HCT116 (cell line): Measurements from ENCODE around the gene AKAP13. TPM values are rescaled to one million over a fixed set of nuclear protein-coding genes. Genes with fewer than 3 reads are reported as not detected.

Experiments used
- ATAC-seq: fragments of 200-7000 bp; cut with Tn5 transposase; 2 replicates; pipeline ENCODE4 v1.9.1; 2020; ENCODE audit warnings: mild to moderate bottlenecking, moderate library complexity
- BruUV-seq: library from RNA; stranded (reverse); fragments of 400-500 nt; replicated peaks from 2 replicates; lab custom pipeline; 2021; lab: Mats Ljungman, UMichigan
- CTCF ChIA-PET: fragments of 300-600 bp; sonication (Branson Sonifier 250); formaldehyde crosslinking; loops from one replicate; lab custom pipeline; 2021; ENCODE audit warnings: antibody characterized with exemption; lab: Charles Lee
- POLR2A ChIA-PET: fragments of 300-600, 350-600 bp; sonication (Branson Sonifier 250); formaldehyde crosslinking; loops from one replicate; lab custom pipeline; 2021; ENCODE audit warnings: antibody characterized with exemption; lab: Charles Lee
- RAD21 ChIA-PET, 2 experiments: fragments of 300-600 bp; sonication (Branson Sonifier 250); formaldehyde crosslinking; loops; one replicate each; lab custom pipeline; 2023; ENCODE audit warnings: low total read pairs in 2 of 2; ENCODE audit not compliant: uncharacterized antibody in 2 of 2, unreplicated experiment in 2 of 2, low non-redundant PET in 1 of 2; lab: Charles Lee
- DNase-seq: peaks from one replicate; pipeline ENCODE4 v3.0.0-alpha.2; 2010; ENCODE audit warnings: low read depth, low spot score
- H2AFZ ChIP-seq: fragments of 200-600 bp; shearing (Covaris generic), sonication (generic); 2 replicates; pipeline ENCODE4 v1.6.1; 2017; ENCODE audit warnings: low read depth, mixed run types, mixed read lengths, antibody characterized with exemption, low read length; ENCODE audit not compliant: poor library complexity, severe bottlenecking
- H3K27ac ChIP-seq: 2 replicates; pipeline ENCODE4 v1.5.1; 2012; ENCODE audit warnings: low read depth, low read length
- H3K27me3 ChIP-seq: fragments of 200-600 bp; sonication (generic); 2 replicates; pipeline ENCODE4 v1.6.1; 2016; ENCODE audit warnings: mixed run types, low read length, mixed read lengths; ENCODE audit not compliant: insufficient read depth
- H3K36me3 ChIP-seq, 2 experiments: fragments of 200-500 bp in 1 of 2; fragments of 200-600 bp in 1 of 2; sonication (Bioruptor generic) in 1 of 2; sonication (generic) in 1 of 2; 2 replicates each; pipeline versions ENCODE4 v1.5.1 to v1.6.1; 2014 to 2016; ENCODE audit warnings: low read length in 2 of 2, inconsistent platforms in 1 of 2, mixed read lengths in 1 of 2, mixed run types in 1 of 2; ENCODE audit not compliant: insufficient read depth in 2 of 2, control insufficient read depth in 1 of 2
- H3K4me1 ChIP-seq, 2 experiments: fragments of 200-600 bp in 1 of 2; sonication (generic) in 1 of 2; 2 replicates each; pipeline versions ENCODE4 v1.5.1 to v1.6.1; 2012 to 2017; ENCODE audit warnings: low read length in 2 of 2, inconsistent platforms in 1 of 2, mild to moderate bottlenecking in 1 of 2, mixed read lengths in 1 of 2, mixed run types in 1 of 2, moderate library complexity in 1 of 2; ENCODE audit not compliant: insufficient read depth in 2 of 2, control insufficient read depth in 1 of 2
- H3K4me2 ChIP-seq: fragments of 200-600 bp; sonication (generic); 2 replicates; pipeline ENCODE4 v1.6.1; 2017; ENCODE audit warnings: mixed run types, low read length, mixed read lengths
- H3K4me3 ChIP-seq, 2 experiments: fragments of 200-600 bp in 1 of 2; sonication (generic) in 1 of 2; replicated peaks in 1 of 2; 2 replicates each; pipeline ENCODE4 v1.5.1; 2011 to 2016; ENCODE audit warnings: low read length in 2 of 2, control low read depth in 1 of 2, low read depth in 1 of 2, mild to moderate bottlenecking in 1 of 2, mixed read lengths in 1 of 2, mixed run types in 1 of 2
- H3K79me2 ChIP-seq: fragments of 200-600 bp; sonication (generic); 2 replicates; pipeline ENCODE4 v1.6.1; 2017; ENCODE audit warnings: mild to moderate bottlenecking, mixed run types, low read length, moderate library complexity, mixed read lengths; ENCODE audit not compliant: insufficient read depth
- H3K9ac ChIP-seq: fragments of 200-600 bp; sonication (generic); 2 replicates; pipeline ENCODE4 v1.6.1; 2016; ENCODE audit warnings: low read length, mixed read lengths
- H3K9me2 ChIP-seq: fragments of 200-600 bp; sonication (generic), shearing (Covaris generic); 2 replicates; pipeline ENCODE4 v1.6.1; 2017; ENCODE audit warnings: mixed run types, mild to moderate bottlenecking, moderate library complexity; ENCODE audit not compliant: insufficient read depth
- H3K9me3 ChIP-seq, 2 experiments: fragments of 200-500 bp in 1 of 2; fragments of 200-600 bp in 1 of 2; sonication (Bioruptor generic) in 1 of 2; sonication (generic) in 1 of 2; 2 replicates each; pipeline ENCODE4 v1.6.1; 2014 to 2017; ENCODE audit warnings: low read length in 2 of 2, mixed read lengths in 2 of 2, inconsistent platforms in 1 of 2, low read depth in 1 of 2, mild to moderate bottlenecking in 1 of 2, mixed run types in 1 of 2, moderate library complexity in 1 of 2; ENCODE audit not compliant: control insufficient read depth in 1 of 2, insufficient read depth in 1 of 2
- H4K20me1 ChIP-seq: fragments of 200-600 bp; sonication (generic), shearing (Covaris generic); 2 replicates; pipeline ENCODE4 v1.6.1; 2017; ENCODE audit warnings: mixed run types, mild to moderate bottlenecking, moderate library complexity; ENCODE audit not compliant: insufficient read depth
- CTCF ChIP-seq, 3 experiments: fragments of 200-600 bp in 1 of 3; sonication (generic) in 1 of 3; IDR thresholded peaks in 2 of 3; conservative IDR thresholded peaks in 1 of 3; 2 replicates each; pipeline ENCODE4 v1.5.1; 2012 to 2017; ENCODE audit warnings: low read depth in 2 of 3, low read length in 2 of 3, antibody characterized with exemption in 1 of 3, borderline replicate concordance in 1 of 3, control low read depth in 1 of 3, mild to moderate bottlenecking in 1 of 3, mixed read lengths in 1 of 3, mixed run types in 1 of 3, moderate library complexity in 1 of 3; ENCODE audit not compliant: insufficient read depth in 1 of 3
- EGR1 ChIP-seq: IDR thresholded peaks from 2 replicates; pipeline ENCODE4 v1.6.1; 2012; ENCODE audit warnings: low read depth
- ELF1 ChIP-seq: IDR thresholded peaks from 2 replicates; pipeline ENCODE4 v1.6.1; 2012; ENCODE audit warnings: low read depth, borderline replicate concordance
- EZH2 ChIP-seq: fragments of 200-600 bp; sonication (generic); IDR thresholded peaks from 2 replicates; pipeline ENCODE4 v1.6.1; 2017; ENCODE audit warnings: antibody characterized with exemption, mixed run types
- FOSL1 ChIP-seq: IDR thresholded peaks from 2 replicates; pipeline ENCODE4 v1.6.1; 2012; ENCODE audit warnings: low read depth
- POLR2A ChIP-seq: IDR thresholded peaks from 2 replicates; pipeline ENCODE4 v1.7.0; 2011; ENCODE audit warnings: borderline replicate concordance; ENCODE audit not compliant: insufficient read depth, insufficient read length; ENCODE audit errors: extremely low read depth
- POLR2AphosphoS5 ChIP-seq: IDR thresholded peaks from 2 replicates; pipeline ENCODE4 v1.6.1; 2011; ENCODE audit warnings: mild to moderate bottlenecking, low read depth, low read length, moderate library complexity
- SP1 ChIP-seq: IDR thresholded peaks from 2 replicates; pipeline ENCODE4 v1.6.1; 2012; ENCODE audit warnings: low read depth
- intact Hi-C: fragments of 100-400 bp; cut with micrococcal nuclease; formaldehyde crosslinking; loops from 2 replicates; pipeline ENCODE4 v1.10.0; 2022
- total RNA-seq: library from RNA; stranded (reverse); gene quantifications from one replicate; pipeline ENCODE4 v1.2.1, GENCODE V29; 2021; ENCODE audit not compliant: unreplicated experiment
- TF ChIP-seq, protein P1 (sequence below): IDR thresholded peaks from 2 replicates; pipeline ENCODE4 v1.6.1; 2012
- TF ChIP-seq, protein P2 (sequence below): IDR thresholded peaks from 2 replicates; pipeline ENCODE4 v1.6.1; 2012

AKAP13 gene
- total RNA-seq, 1 experiment from 2014 or later: 43.1 TPM

GRCh38 chr15:85477730-85478129 lies 97.3 kb downstream of the AKAP13 start:
- POLR2A ChIA-PET: interaction anchor here (0.9 kb wide), 1 partner anchor 74 kb away, joined by 3 read pairs; no protein-coding TSS in a partner anchor
- Histone ChIP-seq H3K27me3 (no peaks in the 10 kb centered on the region), H3K9me2 (no peaks in the 10 kb centered on the region), H2AFZ (no peak overlapping the region), H3K36me3 (no peaks in the 10 kb centered on the region), H4K20me1 (no peaks in the 10 kb centered on the region; the same call in 1 of the 2 replicates), H3K27ac (no peak overlapping the region), H3K9me3 (no peaks in the 10 kb centered on the region), H3K9ac (no peak overlapping the region), H3K4me1 (peaks cover 22 to 52% of the 10 kb centered on the region in 2 experiments), H3K4me2 (peak overlapping the region; percentile 18; the same call in 1 of the 2 replicates), H3K79me2 (peaks cover 68% of the 10 kb centered on the region), H3K4me3 (no peak overlapping the region)
- TF ChIP-seq EZH2 (no peak), SP1 (no peak), CTCF (IDR thresholded peaks at IDR 0.05 in 2 of 3, conservative IDR thresholded peaks at IDR 0.05 in 1 of 3; ENCODE audit: borderline replicate concordance in 1 of 3, insufficient read depth in 1 of 3, low read depth in 2 of 3, low read length in 2 of 3) (peak in 1 of 3 experiments; percentile 22; a peak in 1 of 6 replicates)
- CTCF ChIA-PET: interaction anchor here (0.7 to 2.6 kb wide), 2 partner anchors 8 to 53 kb away, joined by 4 to 9 read pairs; no protein-coding TSS in a partner anchor
- ATAC-seq (peak; percentile 73), DNase-seq (no peak)
- RAD21 ChIA-PET: no interaction called here
- intact Hi-C loops: no loop called here
- BruUV-seq: no TSS peak

- H3K79me2 ChIP-seq: peaks cover 60% of the 10 kb centered on the region
- H4K20me1 ChIP-seq: no peaks in the 10 kb centered on the region; the same call in 1 of the 2 replicates
- no peak for ATAC-seq
- no peaks in the 10 kb centered on the region for H3K9me2 ChIP-seq
- ChIA-PET POLR2A (interaction anchor here (0.6 kb wide), 1 partner anchor 345 kb away, joined by 6 read pairs; no protein-coding TSS in a partner anchor), CTCF (no interaction called here), RAD21 (no interaction called here)
- no peaks in the 10 kb centered on the region for H3K9me3 ChIP-seq
- intact Hi-C loops: no loop called here
- H3K4me3 ChIP-seq: no peak overlapping the region
- H3K4me2 ChIP-seq: no peak overlapping the region
- H3K36me3 ChIP-seq: no peaks in the 10 kb centered on the region
- no peak for TF ChIP-seq FOSL1
- TF ChIP-seq ELF1: no peak
- TF ChIP-seq, protein P1, sequence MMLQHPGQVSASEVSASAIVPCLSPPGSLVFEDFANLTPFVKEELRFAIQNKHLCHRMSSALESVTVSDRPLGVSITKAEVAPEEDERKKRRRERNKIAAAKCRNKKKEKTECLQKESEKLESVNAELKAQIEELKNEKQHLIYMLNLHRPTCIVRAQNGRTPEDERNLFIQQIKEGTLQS: no peak
- TF ChIP-seq EZH2: no peak
- TF ChIP-seq POLR2A: no peak
- TF ChIP-seq, protein P2, sequence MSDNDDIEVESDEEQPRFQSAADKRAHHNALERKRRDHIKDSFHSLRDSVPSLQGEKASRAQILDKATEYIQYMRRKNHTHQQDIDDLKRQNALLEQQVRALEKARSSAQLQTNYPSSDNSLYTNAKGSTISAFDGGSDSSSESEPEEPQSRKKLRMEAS: no peak
- no peak for TF ChIP-seq EGR1
- TF ChIP-seq POLR2AphosphoS5: no peak
- H3K27ac ChIP-seq: no peak overlapping the region
- no peak overlapping the region for H2AFZ ChIP-seq
- H3K9ac ChIP-seq: no peak overlapping the region
- DNase-seq: no peak
- peaks cover 12 to 37% of the 10 kb centered on the region in 2 experiments for H3K4me1 ChIP-seq
- no TSS peak for BruUV-seq
- H3K27me3 ChIP-seq: no peaks in the 10 kb centered on the region
Observed at GRCh38 chr15:85479071-85479647, 98.8 kb downstream of the AKAP13 start.
